ENCODE results near the gene PAQR6. TPM values are rescaled to one million over a fixed set of nuclear protein-coding genes. Genes with fewer than 3 reads are reported as not detected.

PAQR6 gene
- total and polyA plus RNA-seq, 2 of the 4 experiments (the other 2 are of a cell fraction): under 0.01 to 0.67 TPM

DNA sequence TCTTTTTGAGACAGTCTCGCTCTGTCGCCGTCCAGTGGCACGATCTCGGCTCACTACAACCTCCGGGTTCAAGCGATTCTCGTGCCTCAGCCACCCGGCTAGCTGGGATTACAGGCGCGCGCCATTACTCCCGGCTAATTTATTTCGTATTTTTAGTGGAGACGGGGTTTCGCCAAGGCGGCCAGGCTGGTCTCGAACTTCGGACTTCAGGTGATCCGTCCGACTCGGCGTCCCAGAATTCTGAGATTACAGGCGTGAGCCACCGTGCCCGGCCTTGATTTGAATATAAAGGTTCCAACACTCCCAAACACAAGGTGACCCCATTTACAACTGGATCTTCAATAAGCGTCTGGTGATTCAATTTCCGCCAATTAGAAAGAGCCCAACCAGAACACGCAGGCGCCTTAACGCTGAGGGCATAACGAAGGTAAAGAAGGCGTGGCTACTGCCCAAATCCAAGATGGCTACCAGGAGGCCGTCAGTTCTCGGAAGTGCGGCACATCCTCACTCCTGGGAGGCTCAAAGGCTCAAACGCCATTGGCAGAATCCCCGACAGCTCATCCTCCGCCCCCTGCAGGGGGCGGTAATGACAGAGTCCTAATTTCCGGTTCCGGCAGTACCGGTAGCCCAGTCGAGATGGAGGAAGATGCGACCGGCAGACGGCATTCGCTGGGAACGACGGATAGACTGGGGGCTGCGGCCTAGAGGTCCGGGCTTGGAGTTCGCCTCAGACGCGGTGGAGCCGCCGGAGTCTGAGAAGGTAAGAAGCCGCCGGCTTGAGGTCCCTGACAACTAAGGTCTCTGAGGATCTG lies 54.2 kb downstream of the PAQR6 start, which contains the start of gene SLC25A44:
Gene SLC25A44 (plus strand): TSS at position 617 of the 812 bp plus-strand sequence. CDS start 5,744 bp downstream, outside the sequence.
- no peaks in the 10 kb centered on the region for H3K4me1 ChIP-seq (ENCODE audit: control insufficient read depth, insufficient read depth, low read length)
- H3K4me3 ChIP-seq (ENCODE audit: insufficient read depth, low read depth, low read length): peak within 1 kb of the TSS; percentile 60
- H3K4ac ChIP-seq (ENCODE audit: low read depth, low read length): peak within 1 kb of the TSS; percentile 86
- H3K23ac ChIP-seq (ENCODE audit: low read depth, low read length): peak within 1 kb of the TSS; percentile 93
- H2AFZ ChIP-seq (replicated peaks; ENCODE audit: low read length, poor library complexity): peak within 1 kb of the TSS; percentile 93
- peaks cover 12% of the 10 kb centered on the region for H3K9me1 ChIP-seq (ENCODE audit: insufficient read depth, low read length)
- peak within 1 kb of the TSS; percentile 57 for H2BK5ac ChIP-seq (ENCODE audit: low read depth, low read length, poor library complexity, severe bottlenecking)
- in situ Hi-C loops (cut with MboI; ENCODE audit: low sequenced_read_pairs): no loop called here
- peak within 1 kb of the TSS; percentile 62 for H4K5ac ChIP-seq (ENCODE audit: low read depth, low read length)
- H2AK9ac ChIP-seq (replicated peaks; ENCODE audit: low read depth, low read length, poor library complexity): peak within 1 kb of the TSS; percentile 89
- POLR2A ChIA-PET (ENCODE audit: unreplicated experiment): interaction anchor here (0.5 to 1.5 kb wide), 4 partner anchors 16 to 217 kb away, joined by 3 to 16 read pairs (median 4); partner anchors contain the start of gene PMF1
- WGBS, 2 experiments (ENCODE audit: extremely low coverage in 2 of 2, insufficient read length in 1 of 2): 0% methylated on average over 10 of the region's 59 CpGs; no CpG with 5 or more reads in 1 of the 2 experiments
- TSS peak; percentile 77 for BruUV-seq (replicated peaks)
- no peaks in the 10 kb centered on the region for H3K9me3 ChIP-seq (ENCODE audit: control insufficient read depth, insufficient read depth, low read length)
- H4K8ac ChIP-seq (ENCODE audit: low read depth in 2 of 2, low read length in 2 of 2): peak within 1 kb of the TSS; percentile 84 to 94
- H3K27ac ChIP-seq (ENCODE audit: insufficient read depth, low read length): peak within 1 kb of the TSS; percentile 68
- peaks cover 7% of the 10 kb centered on the region; the same call in 1 of the 2 replicates for H3K36me3 ChIP-seq (ENCODE audit: control insufficient read depth, insufficient read depth, low read length)
- peak within 1 kb of the TSS; percentile 82 for H3K9ac ChIP-seq (ENCODE audit: low read depth, low read length)
- no peak within 1 kb of the TSS for H2BK20ac ChIP-seq (ENCODE audit: low read depth, low read length)
- peaks cover 22 to 45% of the 10 kb centered on the region in 2 experiments for H3K79me1 ChIP-seq (ENCODE audit: low read depth in 1 of 2, low read length in 2 of 2)
- intact Hi-C loops (cut with micrococcal nuclease): loop anchor here (2.0 kb wide), 1 partner anchor 47 kb away; no protein-coding TSS in a partner anchor
- peak within 1 kb of the TSS; percentile 79 for H3K4me2 ChIP-seq (ENCODE audit: low read depth, low read length)
- H3K14ac ChIP-seq (replicated peaks; ENCODE audit: low read depth, low read length): peak within 1 kb of the TSS; percentile 87
- no peaks in the 10 kb centered on the region for H3K27me3 ChIP-seq (ENCODE audit: control insufficient read depth, insufficient read depth, low read length)
- DNase-seq (peak; percentile 99), ATAC-seq (ENCODE audit: low read depth) (peak; percentile 99)
- H2BK120ac ChIP-seq (ENCODE audit: low read depth, low read length): peak within 1 kb of the TSS; percentile 53
- H3K56ac ChIP-seq (ENCODE audit: extremely low read depth, insufficient read depth, low read length): peak within 1 kb of the TSS; percentile 72
- CTCF ChIA-PET: interaction anchor here (0.7 kb wide), 1 partner anchor 103 kb away, joined by 6 read pairs; no protein-coding TSS in a partner anchor
- dilution Hi-C loops (cut with HindIII; ENCODE audit: low sequenced_read_pairs, unreplicated experiment): no loop called here
- no peak for TF ChIP-seq NFE2L2 (IDR thresholded peaks at IDR 0.05; ENCODE audit: low read depth, low read length)
- 0 out of 2 replicates have a peak, but pooled peaks have one; percentile 2 for TF ChIP-seq FOS (IDR thresholded peaks at IDR 0.05; ENCODE audit: low read depth, low read length)
- no peak for TF ChIP-seq RAD21 (IDR thresholded peaks at IDR 0.05; ENCODE audit: low read length)
- peak; percentile 0; the same call in 1 of the 2 replicates for TF ChIP-seq CEBPB (IDR thresholded peaks at IDR 0.05; ENCODE audit: low read depth, low read length)
- TF ChIP-seq MXI1 (IDR thresholded peaks at IDR 0.05; ENCODE audit: borderline replicate concordance, low read depth, low read length): peak; percentile 25; the same call in 1 of the 2 replicates
- peak; percentile 82; the same call in 1 of the 2 replicates for TF ChIP-seq MAZ (IDR thresholded peaks at IDR 0.05; ENCODE audit: borderline replicate concordance, low read depth, low read length)
- TF ChIP-seq POLR2A (IDR thresholded peaks at IDR 0.05; ENCODE audit: low read depth, low read length): peak; percentile 92
- TF ChIP-seq, protein P1, sequence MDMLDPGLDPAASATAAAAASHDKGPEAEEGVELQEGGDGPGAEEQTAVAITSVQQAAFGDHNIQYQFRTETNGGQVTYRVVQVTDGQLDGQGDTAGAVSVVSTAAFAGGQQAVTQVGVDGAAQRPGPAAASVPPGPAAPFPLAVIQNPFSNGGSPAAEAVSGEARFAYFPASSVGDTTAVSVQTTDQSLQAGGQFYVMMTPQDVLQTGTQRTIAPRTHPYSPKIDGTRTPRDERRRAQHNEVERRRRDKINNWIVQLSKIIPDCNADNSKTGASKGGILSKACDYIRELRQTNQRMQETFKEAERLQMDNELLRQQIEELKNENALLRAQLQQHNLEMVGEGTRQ (IDR thresholded peaks at IDR 0.05; ENCODE audit: low read depth, low read length): peak; percentile 54; the same call in 1 of the 2 replicates
- no peak for TF ChIP-seq ELK1 (IDR thresholded peaks at IDR 0.05; ENCODE audit: borderline replicate concordance, low read depth, low read length)
- peak; percentile 61 for TF ChIP-seq CTCF (conservative IDR thresholded peaks at IDR 0.05; ENCODE audit: low read depth, low read length)
- H3K18ac ChIP-seq (ENCODE audit: low read depth, low read length): peak within 1 kb of the TSS; percentile 20; the same call in 1 of the 2 replicates
- H2AK5ac ChIP-seq (ENCODE audit: low read depth, low read length): peak within 1 kb of the TSS; percentile 93
- H2BK15ac ChIP-seq (ENCODE audit: low read depth, low read length): peak within 1 kb of the TSS; percentile 57; the same call in 1 of the 3 replicates
- H4K20me1 ChIP-seq (ENCODE audit: insufficient read depth, low read length): peaks cover 13% of the 10 kb centered on the region
- H4K91ac ChIP-seq (ENCODE audit: insufficient read depth, low read depth, low read length): peak within 1 kb of the TSS; percentile 48
